Heart right ventricle (tissue), 16 donors: ENCODE results near the gene NSFL1C. TPM values are rescaled to one million over a fixed set of nuclear protein-coding genes. Genes with fewer than 3 reads are reported as not detected.
A peak's percentile ranks its signal among the peaks of the same experiment; 100 is the strongest.

Source experiments
- ATAC-seq, 8 donors: fragments of 200-7000 bp; cut with Tn5 transposase; one replicate each; pipeline ENCODE4 v1.9.1; 2020; ENCODE audit warnings: mild to moderate bottlenecking in 8 of 8, moderate library complexity in 8 of 8, moderate number of reproducible peaks in 1 of 8
- DNase-seq, 2 donors: peaks; one replicate each; pipeline ENCODE4 v3.0.0-alpha.2; 2020
- H3K27ac ChIP-seq, 10 donors: fragments of 200-600 bp; sonication (generic) in 2 of 10; one replicate each; pipeline versions ENCODE4 v1.5.0 to v1.8.0; 2020 to 2022; ENCODE audit warnings: mild to moderate bottlenecking in 3 of 10
- H3K27me3 ChIP-seq, 7 donors: fragments of 200-600 bp; one replicate each; pipeline ENCODE4 v1.8.0; 2021 to 2022; ENCODE audit warnings: mild to moderate bottlenecking in 2 of 7
- H3K36me3 ChIP-seq, 9 donors: fragments of 200-600 bp; sonication (generic) in 1 of 9; one replicate each; pipeline versions ENCODE4 v1.5.0 to v1.8.0; 2020 to 2022; ENCODE audit warnings: mild to moderate bottlenecking in 2 of 9
- H3K4me1 ChIP-seq, 9 donors: fragments of 200-600 bp; sonication (generic) in 1 of 9; one replicate each; pipeline versions ENCODE4 v1.5.0 to v1.8.0; 2020 to 2022; ENCODE audit warnings: mild to moderate bottlenecking in 4 of 9
- H3K4me3 ChIP-seq, 10 donors: fragments of 200-600 bp; sonication (generic) in 2 of 10; one replicate each; pipeline versions ENCODE4 v1.5.0 to v1.8.0; 2020 to 2022; ENCODE audit warnings: mild to moderate bottlenecking in 7 of 10, moderate library complexity in 2 of 10
- H3K9me3 ChIP-seq, 11 donors: fragments of 200-600 bp in 10 of 11; sonication (generic) in 2 of 11; one replicate each; pipeline versions ENCODE4 v1.5.0 to v1.8.0; 2013 to 2022; ENCODE audit warnings: mild to moderate bottlenecking in 2 of 11, control low read depth in 1 of 11, moderate library complexity in 1 of 11
- CTCF ChIP-seq, 9 donors: fragments of 200-600 bp; sonication (generic) in 2 of 9; IDR thresholded peaks; one replicate each; pipeline versions ENCODE4 v1.5.0 to v1.8.0; 2021 to 2022; ENCODE audit warnings: antibody characterized with exemption in 9 of 9, mild to moderate bottlenecking in 5 of 9, moderate library complexity in 1 of 9
- WGBS, 2 donors: extraction: QIAGEN DNeasy Blood & Tissue Kit; methylation state at CpG; one replicate each; pipeline ENCODE4 v1.1.7; 2013; ENCODE audit warnings: inconsistent platforms in 1 of 2; 5-methylcytosine and 5-hydroxymethylcytosine counted together
- intact Hi-C, 10 donors: fragments of 100-400 bp; cut with DNase I; formaldehyde crosslinking; loops; one replicate each; pipeline versions ENCODE4 v1.11.1 to v1.14.2; 2022
- polyA plus RNA-seq, 2 donors: library from polyadenylated mRNA; stranded (reverse); fragments of 200-250 nt; gene quantifications; one replicate each; pipeline ENCODE4 v1.2.3, GENCODE V29; 2013
- total RNA-seq, 10 donors: library from RNA; stranded (reverse); fragmentation: NEBNext Ultra II Directional in 3 of 10; extraction: Animal tissue kit (Norgen Biotek cat#: 25700) in 3 of 10; gene quantifications; one replicate each; pipeline versions ENCODE4 v1.2.1 to v1.2.4, GENCODE V29; 2021 to 2023
- donor health status: Arrhythmogenic right ventricular cardiomyopathy.
- donor health status: ischemic (EF 13 %, LVEDD 7.1; RV severe dilation, severe dysfunction).
- donor health status: healthy with polysubstance abuse.
- donor health status: DM: no; HTN: yes; CAD: no.
- donor health status: DM: no; HTN: no; CAD: no.
- donor health status: ischemic (EF 25% LVEDD 6.9; RV normal size, moderate dysfunction).
- donor health status: ischemic (EF 25% LVEDD 5.7; RV mildly dilated, moderate dysfunction).
- donor health status: healthy.
- donor health status: DM: yes; HTN: yes; CAD: no.
- donor health status: Ischemic cardiomyopathy.
- donor health status: ischemic (EF 35%, LVEDD 5.7; RV mildly dilated, moderate dysfunction).
- donor health status: nonischemic (EF 11% LVEDD 7.7; RV severe dilation, severe dysfunction).
- donor health status: DM: yes; HTN: yes; CAD: no.
- donor health status: PGD.
- donor health status: ischemic (EF 29% LVEDD 5.4; RV normal size, mild dysfunction).
- donor health status: nonischemic (EF 23%, LVEDD 6.1; RV moderate dilation, normal function).

NSFL1C gene
- total and polyA plus RNA-seq, 12 donors = 39.4 to 75.6 (median 62.7) TPM

- Histone ChIP-seq H3K27me3 (peaks cover 0 to 17% (median 14%) of the 10 kb centered on the region in 7 donors), H3K36me3 (no peaks in the 10 kb centered on the region), H3K27ac (peak overlapping the region in 4 of 10 donors; percentile 11 to 57 (median 24)), H3K4me1 (peaks cover 6 to 41% (median 23%) of the 10 kb centered on the region in 9 donors), H3K9me3 (no peaks in the 10 kb centered on the region), H3K4me3 (no peak overlapping the region)
- 80 to 81% methylated on average over 4 of the region's 4 CpGs for WGBS, 2 donors
- ATAC-seq (no peak), DNase-seq (no peak)
- intact Hi-C loops = loop anchor here in 3 of 10 donors (2.0 to 5.0 kb wide), 2 partner anchors 82 to 84 kb away; no protein-coding TSS in a partner anchor
- no peak for TF ChIP-seq CTCF (IDR thresholded peaks at IDR 0.05)
Observed at GRCh38 chr20:1396702-1397101, 69.9 kb downstream of the NSFL1C start.

DNA sequence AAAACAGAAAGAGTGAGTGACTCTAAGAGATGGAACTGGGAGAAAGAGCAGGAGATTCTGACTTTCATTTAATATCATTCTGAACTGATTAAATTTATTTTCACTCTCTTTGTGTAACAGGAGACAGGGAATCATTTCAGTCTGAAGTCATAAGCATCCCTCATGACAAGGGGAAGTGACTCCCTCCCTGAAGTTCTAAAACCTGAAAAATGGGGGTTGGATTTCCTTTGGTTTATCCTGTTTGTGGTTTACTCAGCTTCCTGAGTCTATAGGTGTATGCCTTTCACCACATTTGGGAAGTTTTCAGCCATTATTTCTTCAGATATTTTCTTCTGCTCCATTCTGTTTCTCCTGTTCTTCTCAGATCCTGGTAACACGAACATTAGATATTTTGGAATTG lies 70.4 kb downstream of the NSFL1C start:
- Histone ChIP-seq H3K4me3 (no peak overlapping the region), H3K4me1 (peaks cover 7 to 45% (median 27%) of the 10 kb centered on the region in 9 donors), H3K9me3 (no peaks in the 10 kb centered on the region), H3K36me3 (no peaks in the 10 kb centered on the region), H3K27ac (peak overlapping the region in 4 of 10 donors; percentile 11 to 58 (median 44)), H3K27me3 (peaks cover 0 to 17% (median 14%) of the 10 kb centered on the region in 7 donors)
- WGBS, 2 donors = 57 to 67% methylated on average over 1 of the region's 1 CpG
- no peak for TF ChIP-seq CTCF (IDR thresholded peaks at IDR 0.05)
- ATAC-seq = no peak
- no peak for DNase-seq
- intact Hi-C loops = loop anchor here in 3 of 10 donors (2.0 to 5.0 kb wide), 2 partner anchors 81 to 84 kb away; no protein-coding TSS in a partner anchor

GRCh38 chr20:1394686-1395085 lies 72.0 kb downstream of the NSFL1C start:
- H3K9me3 ChIP-seq = no peaks in the 10 kb centered on the region
- H3K4me1 ChIP-seq = peaks cover 21 to 57% (median 36%) of the 10 kb centered on the region in 9 donors
- DNase-seq (no peak), ATAC-seq (no peak)
- peaks cover 0 to 17% (median 14%) of the 10 kb centered on the region in 7 donors for H3K27me3 ChIP-seq
- H3K4me3 ChIP-seq = no peak overlapping the region
- intact Hi-C loops = loop anchor here in 6 of 10 donors (5.0 kb wide), 4 partner anchors 57 to 82 kb away; partner anchors contain the start of genes SDCBP2 (in 2 of the 6) and NSFL1C (in 1 of the 6)
- no peak overlapping the region for H3K27ac ChIP-seq
- no peak for TF ChIP-seq CTCF (IDR thresholded peaks at IDR 0.05)
- 69 to 70% methylated on average over 2 of the region's 2 CpGs for WGBS, 2 donors
- H3K36me3 ChIP-seq = peaks cover 0 to 11% (median 0%) of the 10 kb centered on the region in 9 donors

DNA sequence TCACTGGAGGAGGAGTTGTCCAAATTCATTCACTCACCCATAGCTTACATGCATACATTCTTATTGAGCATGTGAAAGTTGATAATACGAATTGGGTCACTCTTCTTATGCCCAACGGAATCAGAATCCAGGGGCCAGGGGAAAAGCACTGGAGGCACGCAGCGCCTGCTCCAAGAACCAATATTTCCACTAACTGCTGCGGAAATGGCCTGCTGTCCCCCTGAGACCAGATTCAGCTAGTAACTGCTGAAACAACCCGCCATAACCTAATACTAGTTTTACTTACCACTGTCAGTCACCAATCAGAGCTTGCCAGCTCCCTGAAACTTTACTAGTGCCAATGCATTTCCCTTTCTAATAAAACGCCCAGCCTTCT lies 73.2 kb downstream of the NSFL1C start:
- peak overlapping the region; percentile 75 to 96 (median 89) for H3K27ac ChIP-seq
- H3K9me3 ChIP-seq = no peaks in the 10 kb centered on the region
- H3K4me1 ChIP-seq = peaks cover 29 to 67% (median 48%) of the 10 kb centered on the region in 9 donors
- DNase-seq (no peak), ATAC-seq (no peak)
- peaks cover 0 to 19% (median 0%) of the 10 kb centered on the region in 9 donors for H3K36me3 ChIP-seq
- no peak for TF ChIP-seq CTCF (IDR thresholded peaks at IDR 0.05)
- peak overlapping the region in 9 of 10 donors; percentile 60 to 87 (median 78) for H3K4me3 ChIP-seq
- intact Hi-C loops = loop anchor here in 8 of 10 donors (2.0 to 5.0 kb wide), 6 partner anchors 56 to 81 kb away; partner anchors contain the start of genes SDCBP2 (in 2 of the 8) and NSFL1C (in 1 of the 8)
- 53 to 56% methylated on average over 7 of the region's 7 CpGs for WGBS, 2 donors
- H3K27me3 ChIP-seq = peaks cover 0 to 16% (median 8%) of the 10 kb centered on the region in 7 donors
